IPS DF 6.9 (cell line): ENCODE results near the gene KCNJ11.
"Not testable (repeated sequence)": the region's sequence is repeated elsewhere in the genome, so short reads cannot be mapped to it uniquely, and the experiment has no call there.

Experiments
- DNase-seq: peaks from one replicate; pipeline ENCODE4 v3.0.0-alpha.2; 2013; ENCODE audit warnings: low read depth, low spot score
- H3K27ac ChIP-seq: one replicate; pipeline ENCODE4 v1.5.1; 2013; ENCODE audit warnings: low read length, control low read depth
- H3K27me3 ChIP-seq: 2 replicates; pipeline ENCODE4 v1.6.1; 2013; ENCODE audit warnings: mild to moderate bottlenecking, low read length; ENCODE audit not compliant: control insufficient read depth, insufficient read depth
- H3K36me3 ChIP-seq: 2 replicates; pipeline ENCODE4 v1.6.1; 2013; ENCODE audit warnings: low read length; ENCODE audit not compliant: control insufficient read depth, insufficient read depth
- H3K4me1 ChIP-seq: 2 replicates; pipeline ENCODE4 v1.6.1; 2013; ENCODE audit warnings: low read length; ENCODE audit not compliant: control insufficient read depth, insufficient read depth
- H3K4me3 ChIP-seq: 2 replicates; pipeline ENCODE4 v1.5.1; 2013; ENCODE audit warnings: mild to moderate bottlenecking, low read length
- H3K9me3 ChIP-seq: 2 replicates; pipeline ENCODE4 v1.6.1; 2013; ENCODE audit warnings: low read length, inconsistent platforms; ENCODE audit not compliant: control insufficient read depth, insufficient read depth
- WGBS: extraction: QIAGEN DNeasy Blood & Tissue Kit; methylation state at CpG from one replicate; pipeline ENCODE4 v1.1.7; 2013; ENCODE audit warnings: mixed read lengths, missing lambda C conversion rate; ENCODE audit not compliant: insufficient read length, insufficient coverage; 5-methylcytosine and 5-hydroxymethylcytosine counted together

KCNJ11 gene

GRCh38 chr11:17388609-17389210 lies at the start of gene KCNJ11:
KCNJ11 (minus strand) TSS chr11:17388659; CDS start chr11:17388091, 568 bp downstream.
- Histone ChIP-seq H3K4me1 (0 out of 2 replicates have a peak, but pooled peaks cover 1% of the 10 kb centered on the region), H3K27me3 (no peaks in the 10 kb centered on the region), H3K27ac (no peak within 1 kb of the TSS), H3K9me3 (no peaks in the 10 kb centered on the region), H3K36me3 (no peaks in the 10 kb centered on the region; the same call in none of the 2 replicates), H3K4me3 (peak within 1 kb of the TSS; percentile 80; the same call in 1 of the 2 replicates)
- no CpG with 5 or more reads among the region's 53 CpGs for WGBS
- no peak for DNase-seq

- no CpG with 5 or more reads among the region's 3 CpGs for WGBS
- no peak overlapping the region for H3K4me3 ChIP-seq
- H3K27me3 ChIP-seq = 0 out of 2 replicates have a peak, but pooled peaks cover 3% of the 10 kb centered on the region
- H3K9me3 ChIP-seq = no peaks in the 10 kb centered on the region
- DNase-seq = no peak
- no peak overlapping the region for H3K27ac ChIP-seq
- no peaks in the 10 kb centered on the region for H3K4me1 ChIP-seq
- H3K36me3 ChIP-seq = no peaks in the 10 kb centered on the region
These were observed 48.9 kb upstream of the KCNJ11 start for GRCh38 chr11:17437366-17437765.

GRCh38 chr11:17434108-17434507 lies 45.6 kb upstream of the KCNJ11 start:
- no peaks in the 10 kb centered on the region for H3K4me1 ChIP-seq
- no peak for DNase-seq

GRCh38 chr11:17432002-17432401 lies 43.5 kb upstream of the KCNJ11 start:
- Histone ChIP-seq H3K27me3 (no peaks in the 10 kb centered on the region), H3K4me3 (no peak overlapping the region), H3K27ac (no peak overlapping the region), H3K9me3 (no peaks in the 10 kb centered on the region), H3K4me1 (no peaks in the 10 kb centered on the region), H3K36me3 (no peaks in the 10 kb centered on the region)
- no peak for DNase-seq
- WGBS = no CpG with 5 or more reads among the region's 7 CpGs

More at GRCh38 chr11:17434108-17434507, 45.6 kb upstream of the KCNJ11 start:
- no peak overlapping the region for H3K4me3 ChIP-seq
- WGBS = no CpG with 5 or more reads among the region's 4 CpGs
- no peaks in the 10 kb centered on the region for H3K9me3 ChIP-seq
- 0 out of 2 replicates have a peak, but pooled peaks cover 3% of the 10 kb centered on the region for H3K27me3 ChIP-seq
- no peaks in the 10 kb centered on the region for H3K36me3 ChIP-seq
- no peak overlapping the region for H3K27ac ChIP-seq

- Histone ChIP-seq H3K36me3 (no peaks in the 10 kb centered on the region), H3K27ac (no peak overlapping the region), H3K4me1 (no peaks in the 10 kb centered on the region), H3K4me3 (no peak overlapping the region), H3K9me3 (no peaks in the 10 kb centered on the region), H3K27me3 (no peaks in the 10 kb centered on the region)
- DNase-seq = no peak
- WGBS = no CpG with 5 or more reads among the region's 8 CpGs
These were observed 42.7 kb upstream of the KCNJ11 start for GRCh38 chr11:17431139-17431538.

- WGBS = no CpG with 5 or more reads among the region's 13 CpGs
- Histone ChIP-seq H3K27ac (no peak overlapping the region), H3K27me3 (no peaks in the 10 kb centered on the region), H3K4me1 (no peaks in the 10 kb centered on the region), H3K9me3 (no peaks in the 10 kb centered on the region), H3K36me3 (no peaks in the 10 kb centered on the region), H3K4me3 (no peak overlapping the region)
- no peak for DNase-seq
These were observed 42.2 kb upstream of the KCNJ11 start for GRCh38 chr11:17430616-17431015.

GRCh38 chr11:17428925-17429324 lies 40.5 kb upstream of the KCNJ11 start:
- no peaks in the 10 kb centered on the region for H3K9me3 ChIP-seq
- WGBS = no CpG with 5 or more reads among the region's 3 CpGs
- H3K36me3 ChIP-seq = no peaks in the 10 kb centered on the region
- no peaks in the 10 kb centered on the region for H3K4me1 ChIP-seq
- H3K27me3 ChIP-seq = no peaks in the 10 kb centered on the region
- no peak for DNase-seq
- no peak overlapping the region for H3K4me3 ChIP-seq
- H3K27ac ChIP-seq = no peak overlapping the region

GRCh38 chr11:17428261-17428660 lies 39.8 kb upstream of the KCNJ11 start:
- Histone ChIP-seq H3K27me3 (no peaks in the 10 kb centered on the region), H3K9me3 (no peaks in the 10 kb centered on the region), H3K27ac (no peak overlapping the region), H3K4me3 (no peak overlapping the region), H3K4me1 (no peaks in the 10 kb centered on the region), H3K36me3 (no peaks in the 10 kb centered on the region)
- no peak for DNase-seq
- no CpG with 5 or more reads among the region's 11 CpGs for WGBS

- not testable (repeated sequence) for H3K27me3 ChIP-seq, DNase-seq, H3K36me3 ChIP-seq, H3K4me3 ChIP-seq, H3K27ac ChIP-seq, H3K9me3 ChIP-seq, H3K4me1 ChIP-seq
- no CpG with 5 or more reads among the region's 5 CpGs for WGBS
These were observed 37.8 kb upstream of the KCNJ11 start for GRCh38 chr11:17426233-17426632.

- DNase-seq = no peak
- Histone ChIP-seq H3K27ac (no peak overlapping the region), H3K4me3 (no peak overlapping the region), H3K36me3 (no peaks in the 10 kb centered on the region), H3K9me3 (no peaks in the 10 kb centered on the region), H3K4me1 (no peaks in the 10 kb centered on the region), H3K27me3 (no peaks in the 10 kb centered on the region)
- WGBS = no CpG with 5 or more reads among the region's 11 CpGs
These were observed 35.3 kb upstream of the KCNJ11 start for GRCh38 chr11:17423533-17424310.
